Activated CD4-positive, alpha-beta T cell treated with anti-CD3 and anti-CD28 coated beads, Interleukin-2, amount 50 U/mL, for 4 hours (primary cell): ENCODE measurements around the gene PPP1R12B.
"Not testable (repeated sequence)": the region's sequence is repeated elsewhere in the genome, so short reads cannot be mapped to it uniquely, and the experiment has no call there.

Source experiments
- DNase-seq, 2 experiments: peaks; one replicate each; pipeline ENCODE4 v3.0.0-alpha.2; 2020

PPP1R12B gene

GRCh38 chr1:202406896-202407295 lies 58.4 kb downstream of the PPP1R12B start:
- not testable (repeated sequence) for DNase-seq

- DNase-seq: not testable (repeated sequence)
Measured at GRCh38 chr1:202407378-202407777, 58.9 kb downstream of the PPP1R12B start.

DNA sequence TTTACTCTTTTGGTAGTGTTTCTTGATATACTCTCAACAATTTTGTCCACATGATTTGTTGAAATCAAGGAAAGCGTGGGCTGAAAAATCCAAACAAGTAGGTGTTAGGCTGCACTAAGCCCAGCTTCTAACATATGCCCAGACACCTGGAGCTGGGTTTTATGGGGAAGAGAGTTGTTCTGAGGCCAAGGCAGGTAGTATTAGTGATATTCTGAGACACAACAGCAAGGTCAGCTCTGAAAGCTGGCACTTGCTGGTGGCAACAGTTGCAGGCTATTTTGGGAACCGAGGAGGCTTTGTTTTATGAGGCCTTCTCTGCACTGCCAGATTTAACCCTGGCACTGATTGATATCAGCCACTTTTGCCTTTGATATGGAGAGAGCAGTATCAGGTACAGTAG lies 61.8 kb downstream of the PPP1R12B start:
- not testable (repeated sequence) for DNase-seq

- not testable (repeated sequence) for DNase-seq
Measured at GRCh38 chr1:202410854-202411357, 62.4 kb downstream of the PPP1R12B start.

- DNase-seq: no peak
Measured at GRCh38 chr1:202411422-202411821, 62.9 kb downstream of the PPP1R12B start.

DNA sequence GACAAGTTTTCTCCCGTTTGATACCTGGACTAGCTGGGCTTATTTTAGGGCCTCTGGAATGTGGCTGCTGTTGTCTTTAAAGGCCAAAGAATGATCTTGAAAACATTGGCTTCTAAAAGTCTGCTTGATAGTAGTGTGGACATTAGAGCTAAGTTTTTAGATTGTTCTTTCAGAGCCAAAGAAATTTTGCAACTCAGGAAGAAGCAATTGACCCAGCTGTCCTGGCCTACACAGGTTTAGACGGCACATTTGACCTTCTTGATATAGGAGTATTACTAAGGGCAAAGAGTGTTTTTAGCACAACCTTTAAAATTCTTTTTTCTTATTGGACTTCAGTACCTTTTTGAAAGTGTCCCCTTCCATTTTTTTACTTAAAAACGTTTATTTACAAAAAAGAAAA lies 63.9 kb downstream of the PPP1R12B start:
- DNase-seq: not testable (repeated sequence)

GRCh38 chr1:202416641-202417040 lies 68.1 kb downstream of the PPP1R12B start:
- no peak for DNase-seq

GRCh38 chr1:202417141-202417540 lies 68.6 kb downstream of the PPP1R12B start:
- not testable (repeated sequence) for DNase-seq

DNA sequence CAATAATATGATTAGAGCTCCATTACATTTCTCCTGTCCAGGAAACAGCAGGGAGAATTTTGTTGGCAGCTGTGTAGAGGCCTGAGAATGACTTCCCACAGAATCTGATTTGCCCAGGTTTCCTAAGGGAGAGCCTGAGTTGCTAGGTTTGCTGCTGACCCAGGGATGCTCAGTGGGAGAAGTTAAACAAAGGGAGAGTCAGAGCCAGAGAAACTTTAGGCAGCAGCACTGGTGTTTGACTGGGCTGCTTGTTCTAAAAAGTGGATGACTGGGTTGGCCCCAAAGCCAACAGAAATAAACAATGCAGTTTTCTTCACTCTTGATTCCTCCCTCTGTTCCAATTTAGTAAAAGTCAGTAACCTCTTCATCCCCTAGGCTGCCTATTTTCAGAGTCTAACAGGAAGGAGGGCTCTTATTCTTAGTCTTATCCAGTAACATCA lies 69.3 kb downstream of the PPP1R12B start:
- DNase-seq: not testable (repeated sequence)

GRCh38 chr1:202419731-202420130 lies 71.2 kb downstream of the PPP1R12B start:
- not testable (repeated sequence) for DNase-seq

GRCh38 chr1:202420422-202421094 lies 72.1 kb downstream of the PPP1R12B start:
- DNase-seq: not testable (repeated sequence)

GRCh38 chr1:202422709-202423108 lies 74.2 kb downstream of the PPP1R12B start:
- DNase-seq: not testable (repeated sequence)

- DNase-seq: not testable (repeated sequence)
Measured at GRCh38 chr1:202424260-202424659, 75.8 kb downstream of the PPP1R12B start.

DNA sequence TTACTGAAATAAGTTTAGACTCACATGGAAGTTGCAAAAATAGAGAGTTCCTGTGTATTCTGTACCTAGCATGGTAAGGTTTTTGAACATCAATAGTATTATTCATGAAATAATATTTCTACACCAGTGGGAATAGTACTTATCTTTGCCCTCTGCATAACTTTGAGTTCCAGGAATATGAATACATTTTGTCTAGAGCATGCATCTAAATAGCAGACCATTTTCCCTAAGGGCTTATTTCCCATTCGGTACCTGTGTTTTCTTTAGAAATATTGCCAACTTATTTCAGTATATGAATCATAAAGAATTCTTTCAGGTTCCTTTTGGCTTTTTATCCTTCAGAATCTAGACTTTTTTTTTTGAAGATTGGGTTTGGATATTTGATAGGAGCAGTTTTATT lies 81.6 kb downstream of the PPP1R12B start:
- DNase-seq: not testable (repeated sequence)

- not testable (repeated sequence) for DNase-seq
Measured at GRCh38 chr1:202432338-202432737, 83.8 kb downstream of the PPP1R12B start.

- no peak for DNase-seq
Measured at GRCh38 chr1:202433155-202434043, 84.9 kb downstream of the PPP1R12B start.

- no peak for DNase-seq
Measured at GRCh38 chr1:202434059-202434458, 85.6 kb downstream of the PPP1R12B start.

DNA sequence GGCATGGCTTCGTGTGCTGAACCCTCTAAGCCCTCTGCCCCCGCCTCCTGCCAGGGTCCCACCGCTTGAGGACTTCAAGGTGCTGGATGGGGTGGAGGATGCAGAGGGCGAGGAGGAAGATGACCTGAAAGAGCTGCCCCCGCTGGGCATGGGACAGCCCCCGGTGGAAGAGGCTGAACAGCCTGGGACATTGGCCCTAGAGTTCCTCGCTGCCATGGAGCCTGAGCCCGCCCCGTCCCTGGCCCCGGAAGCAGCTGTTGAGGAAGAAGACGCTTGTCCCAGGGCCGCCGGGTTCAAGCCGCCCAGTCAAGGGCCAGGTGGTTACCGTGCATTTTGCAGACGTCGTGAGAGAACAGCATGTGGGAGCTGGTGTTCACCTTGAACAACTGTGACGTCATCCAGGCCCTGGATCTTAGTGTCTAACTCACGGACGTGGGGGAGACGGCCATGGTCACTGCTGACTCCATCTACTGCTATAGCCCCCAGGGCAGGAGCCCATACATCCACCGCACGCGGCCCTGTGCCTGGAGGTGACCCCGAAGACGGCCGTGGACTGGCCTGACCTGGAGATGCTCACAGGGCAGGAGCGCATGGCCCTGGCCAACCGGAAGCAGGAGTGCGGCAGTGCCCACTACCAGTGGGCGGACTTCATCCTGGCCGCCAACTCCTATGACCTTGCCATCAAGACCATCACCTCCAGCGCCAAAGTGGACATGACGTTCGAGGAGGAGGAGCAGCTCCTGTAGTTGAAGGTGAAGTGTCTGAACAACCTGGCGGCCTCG lies 90.1 kb downstream of the PPP1R12B start:
- no peak for DNase-seq

GRCh38 chr1:202439308-202439707 lies 90.8 kb downstream of the PPP1R12B start:
- DNase-seq: no peak

GRCh38 chr1:202448140-202448539 lies 99.6 kb downstream of the PPP1R12B start:
- DNase-seq: not testable (repeated sequence)

- not testable (repeated sequence) for DNase-seq
Measured at GRCh38 chr1:202451641-202452040, 103.1 kb downstream of the PPP1R12B start.

DNA sequence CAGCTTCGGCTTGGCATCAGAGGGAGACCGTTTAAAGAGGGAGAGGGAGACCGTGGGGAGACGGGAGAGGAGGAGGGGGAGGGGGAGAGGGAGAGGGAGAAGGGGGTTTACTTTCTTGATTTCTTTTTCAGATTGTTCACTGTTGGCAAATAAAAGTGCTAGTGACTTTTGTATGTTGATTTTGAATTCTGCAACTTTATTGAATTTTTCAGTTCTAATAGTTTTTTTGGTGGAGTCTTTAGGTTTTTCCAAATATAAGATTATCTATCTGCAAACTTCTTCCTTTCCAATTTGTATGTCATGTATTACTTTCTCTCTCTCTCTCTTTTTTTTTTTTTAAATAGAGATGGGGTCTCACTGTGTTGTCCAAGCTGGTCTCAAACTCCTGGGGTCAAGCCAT lies 104.0 kb downstream of the PPP1R12B start:
- no peak for DNase-seq
